HUES6 (cell line): ENCODE results near the gene C10orf120.

Experiments
- H3K27ac ChIP-seq: 2 replicates; pipeline ENCODE4 v1.7.0; 2013; ENCODE audit warnings: low read depth, mild to moderate bottlenecking, low read length, inconsistent platforms
- H3K27me3 ChIP-seq: 2 replicates; pipeline ENCODE4 v1.6.1; 2013; ENCODE audit warnings: low read length; ENCODE audit not compliant: control insufficient read depth, insufficient read depth
- H3K36me3 ChIP-seq: 2 replicates; pipeline ENCODE4 v1.6.1; 2013; ENCODE audit warnings: low read length; ENCODE audit not compliant: control insufficient read depth, insufficient read depth
- H3K4me1 ChIP-seq: 2 replicates; pipeline ENCODE4 v1.6.1; 2013; ENCODE audit warnings: low read length; ENCODE audit not compliant: control insufficient read depth, insufficient read depth
- H3K4me3 ChIP-seq: 2 replicates; pipeline ENCODE4 v1.5.1; 2013; ENCODE audit warnings: low read depth, low read length
- H3K9ac ChIP-seq: one replicate; pipeline ENCODE4 v1.6.1; 2013; ENCODE audit warnings: mild to moderate bottlenecking, low read length
- H3K9me3 ChIP-seq: 2 replicates; pipeline ENCODE4 v1.6.1; 2013; ENCODE audit warnings: low read depth, low read length; ENCODE audit not compliant: control insufficient read depth, insufficient read depth

The C10orf120 gene

GRCh38 chr10:122703483-122704448, 4.1 kb upstream of the C10orf120 start:
- Histone ChIP-seq H3K9me3 (no peaks in the 10 kb centered on the region), H3K4me3 (no peak overlapping the region), H3K36me3 (no peaks in the 10 kb centered on the region), H3K27me3 (no peaks in the 10 kb centered on the region), H3K27ac (no peak overlapping the region), H3K4me1 (peaks cover 7% of the 10 kb centered on the region; the same call in 1 of the 2 replicates), H3K9ac (no peak overlapping the region)

GRCh38 chr10:122702275-122702674, 2.6 kb upstream of the C10orf120 start:
- H3K36me3 ChIP-seq = no peaks in the 10 kb centered on the region
- no peak overlapping the region for H3K4me3 ChIP-seq
- no peaks in the 10 kb centered on the region for H3K4me1 ChIP-seq
- no peak overlapping the region for H3K27ac ChIP-seq
- H3K9me3 ChIP-seq = no peaks in the 10 kb centered on the region
- H3K27me3 ChIP-seq = no peaks in the 10 kb centered on the region
- H3K9ac ChIP-seq = no peak overlapping the region

- H3K4me1 ChIP-seq = no peaks in the 10 kb centered on the region
- no peak overlapping the region for H3K4me3 ChIP-seq
- no peak overlapping the region for H3K9ac ChIP-seq
- no peaks in the 10 kb centered on the region for H3K9me3 ChIP-seq
- H3K27me3 ChIP-seq = no peaks in the 10 kb centered on the region
- H3K27ac ChIP-seq = no peak overlapping the region
- no peaks in the 10 kb centered on the region for H3K36me3 ChIP-seq
Observed at GRCh38 chr10:122701652-122702051, 2.0 kb upstream of the C10orf120 start.

- Histone ChIP-seq H3K4me3 (no peak overlapping the region), H3K27ac (no peak overlapping the region), H3K36me3 (no peaks in the 10 kb centered on the region), H3K27me3 (peaks cover 4% of the 10 kb centered on the region; the same call in 1 of the 2 replicates), H3K9me3 (no peaks in the 10 kb centered on the region), H3K4me1 (no peaks in the 10 kb centered on the region), H3K9ac (no peak overlapping the region)
Observed at GRCh38 chr10:122696687-122697086, 3.0 kb downstream of the C10orf120 start.

DNA sequence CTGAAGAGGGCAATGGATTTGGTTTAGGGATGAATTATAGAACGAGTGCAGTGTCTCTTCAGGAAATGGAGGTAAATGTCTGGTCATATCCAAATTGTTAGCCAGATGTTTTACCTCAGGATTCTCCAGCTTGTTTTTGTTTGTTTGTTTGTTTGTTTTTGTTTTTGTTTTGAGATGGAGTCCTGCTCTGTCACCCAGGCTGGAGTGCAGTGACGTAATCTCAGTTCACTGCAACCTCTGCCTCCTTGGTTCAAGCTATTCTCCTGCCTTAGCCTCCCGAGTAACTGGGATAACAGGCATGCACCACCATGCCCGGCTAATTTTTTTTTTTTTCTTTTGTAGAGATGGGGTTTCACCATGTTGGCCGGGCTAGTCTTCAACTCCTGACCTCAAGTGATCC, 6.9 kb downstream of the C10orf120 start:
- H3K36me3 ChIP-seq = no peaks in the 10 kb centered on the region
- H3K27me3 ChIP-seq = peaks cover 11% of the 10 kb centered on the region; the same call in 1 of the 2 replicates
- H3K4me1 ChIP-seq = no peaks in the 10 kb centered on the region
- H3K9ac ChIP-seq = no peak overlapping the region
- no peak overlapping the region for H3K4me3 ChIP-seq
- H3K9me3 ChIP-seq = no peaks in the 10 kb centered on the region
- no peak overlapping the region for H3K27ac ChIP-seq

GRCh38 chr10:122689146-122689820, 10.4 kb downstream of the C10orf120 start:
- H3K4me1 ChIP-seq = no peaks in the 10 kb centered on the region
- H3K27ac ChIP-seq = no peak overlapping the region
- H3K27me3 ChIP-seq = peaks cover 16% of the 10 kb centered on the region; the same call in 1 of the 2 replicates
- H3K36me3 ChIP-seq = no peaks in the 10 kb centered on the region
- H3K9me3 ChIP-seq = peaks cover 4% of the 10 kb centered on the region; the same call in 1 of the 2 replicates
- H3K9ac ChIP-seq = no peak overlapping the region
- H3K4me3 ChIP-seq = no peak overlapping the region

DNA sequence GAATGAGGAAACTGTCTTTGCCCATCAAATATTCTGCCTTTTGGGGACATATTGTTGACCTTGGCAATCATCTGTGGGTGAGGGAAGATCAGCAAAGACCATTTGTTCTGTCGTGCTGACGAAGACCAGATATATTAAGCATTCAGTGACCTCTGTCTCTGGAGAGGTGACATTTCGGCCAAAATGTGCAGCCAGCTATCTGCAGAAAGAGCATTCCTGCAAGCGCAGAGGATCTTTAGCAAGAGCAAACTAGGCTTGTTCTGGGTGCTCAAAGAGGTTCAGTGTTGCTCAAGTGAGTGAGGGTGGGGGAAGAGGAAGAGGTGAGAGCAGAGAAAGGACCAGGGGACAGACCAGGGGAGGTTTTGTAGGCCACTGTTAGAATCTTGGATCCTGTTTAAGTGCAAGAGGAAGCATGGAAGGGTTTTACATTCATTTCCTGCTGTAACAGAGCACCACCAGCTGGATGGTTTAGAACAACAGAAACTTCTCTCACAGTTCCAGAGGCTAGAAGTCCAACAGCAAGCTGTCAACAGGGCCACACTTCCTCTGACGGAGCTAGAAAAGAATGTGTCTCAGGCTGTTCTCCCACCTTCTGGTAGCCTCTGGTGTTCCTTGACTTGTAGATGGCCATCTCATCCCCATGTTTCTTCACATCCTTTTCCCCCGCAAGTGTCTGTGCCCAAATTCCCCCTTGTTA, 11.2 kb downstream of the C10orf120 start:
- no peaks in the 10 kb centered on the region for H3K36me3 ChIP-seq
- no peaks in the 10 kb centered on the region for H3K4me1 ChIP-seq
- no peak overlapping the region for H3K27ac ChIP-seq
- H3K9me3 ChIP-seq = peaks cover 4% of the 10 kb centered on the region; the same call in 1 of the 2 replicates
- H3K9ac ChIP-seq = no peak overlapping the region
- no peak overlapping the region for H3K4me3 ChIP-seq
- peaks cover 23% of the 10 kb centered on the region; the same call in 1 of the 2 replicates for H3K27me3 ChIP-seq

DNA sequence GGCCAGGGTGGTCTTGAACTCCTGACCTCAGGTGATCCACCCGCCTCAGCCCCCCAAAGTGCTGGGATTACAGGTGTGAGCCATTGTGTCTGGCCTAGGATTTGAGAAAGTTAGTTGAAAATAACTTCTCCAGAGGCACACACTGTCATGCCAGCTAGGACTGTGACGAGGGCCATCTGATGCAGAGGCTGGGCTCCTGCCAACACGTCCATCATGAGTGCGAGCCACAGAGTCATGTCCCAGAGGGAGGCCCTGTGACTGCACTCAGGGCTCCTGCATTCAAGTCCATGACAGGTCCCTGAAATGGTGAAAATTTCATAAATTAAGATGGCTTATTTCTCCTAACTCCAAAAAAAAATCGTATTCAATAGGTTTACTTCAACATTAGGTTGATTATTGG, 17.1 kb downstream of the C10orf120 start:
- H3K27ac ChIP-seq = no peak overlapping the region
- peaks cover 4% of the 10 kb centered on the region; the same call in 1 of the 2 replicates for H3K9me3 ChIP-seq
- H3K36me3 ChIP-seq = no peaks in the 10 kb centered on the region
- no peak overlapping the region for H3K4me3 ChIP-seq
- H3K4me1 ChIP-seq = no peaks in the 10 kb centered on the region
- peaks cover 30% of the 10 kb centered on the region; the same call in 1 of the 2 replicates for H3K27me3 ChIP-seq
- no peak overlapping the region for H3K9ac ChIP-seq

- Histone ChIP-seq H3K4me3 (no peak overlapping the region), H3K27ac (no peak overlapping the region), H3K4me1 (no peaks in the 10 kb centered on the region), H3K9ac (no peak overlapping the region), H3K9me3 (no peaks in the 10 kb centered on the region; the same call in 1 of the 2 replicates), H3K27me3 (peaks cover 18% of the 10 kb centered on the region), H3K36me3 (no peaks in the 10 kb centered on the region)
Observed at GRCh38 chr10:122678266-122678665, 21.4 kb downstream of the C10orf120 start.

DNA sequence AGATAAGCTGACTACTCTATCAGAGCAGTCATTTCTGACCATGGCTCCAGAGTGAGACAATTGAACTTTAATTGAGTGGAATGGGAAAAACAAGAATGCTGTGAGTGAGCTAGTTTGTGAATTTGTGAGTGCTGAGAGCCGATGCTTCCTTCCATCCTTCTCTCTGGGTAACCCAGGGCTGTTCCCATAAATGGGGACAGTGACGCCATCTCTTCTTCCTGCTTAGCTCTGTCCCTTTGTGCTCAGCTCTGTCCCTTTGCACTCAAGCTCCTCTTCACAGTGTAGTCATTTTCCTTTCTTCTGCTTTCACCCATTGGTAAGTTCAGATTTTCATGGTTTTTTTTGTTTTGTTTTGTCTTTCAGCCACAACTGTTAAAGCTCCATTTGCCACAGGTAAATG, 24.4 kb downstream of the C10orf120 start:
- Histone ChIP-seq H3K36me3 (no peaks in the 10 kb centered on the region), H3K9ac (no peak overlapping the region), H3K4me1 (no peaks in the 10 kb centered on the region), H3K4me3 (no peak overlapping the region), H3K9me3 (no peaks in the 10 kb centered on the region; the same call in 1 of the 2 replicates), H3K27me3 (peaks cover 14% of the 10 kb centered on the region), H3K27ac (no peak overlapping the region)
